Stimulated activated naive CD8-positive, alpha-beta T cell treated with anti-CD3 and anti-CD28 coated beads, Interleukin-15, amount 100 ng/mL, for 72 hours (primary cell): ENCODE results near the gene RXRA.

Experiments used
- ATAC-seq: fragments of 150-1000 bp; cut with Tn5 transposase; 2 replicates; pipeline ENCODE4 v1.10.0; 2021; ENCODE audit warnings: mild to moderate bottlenecking, moderate library complexity
- DNase-seq, 2 donors: peaks; one replicate each; pipeline ENCODE4 v3.0.0; 2021 to 2022
- H3K27ac Mint-ChIP-seq, 2 donors: one replicate each; pipeline ENCODE4 v1.8.0; 2022; ENCODE audit warnings: mild to moderate bottlenecking in 2 of 2, mixed read lengths in 2 of 2, moderate library complexity in 2 of 2
- H3K27me3 Mint-ChIP-seq: one replicate; pipeline ENCODE4 v1.8.0; 2022; ENCODE audit warnings: mixed read lengths
- H3K4me1 Mint-ChIP-seq: one replicate; pipeline ENCODE4 v1.8.0; 2022; ENCODE audit warnings: mild to moderate bottlenecking, mixed read lengths
- H3K4me3 Mint-ChIP-seq, 2 donors: one replicate each; pipeline ENCODE4 v1.8.0; 2022; ENCODE audit warnings: mild to moderate bottlenecking in 2 of 2, mixed read lengths in 2 of 2, moderate library complexity in 1 of 2
- H3K9me3 Mint-ChIP-seq, 2 donors: one replicate each; pipeline ENCODE4 v1.8.0; 2022; ENCODE audit warnings: mixed read lengths in 2 of 2

RXRA gene

GRCh38 chr9:134377976-134378375 lies 51.7 kb downstream of the RXRA start:
- H3K27ac Mint-ChIP-seq = no peak overlapping the region
- ATAC-seq (no peak), DNase-seq (no peak)
- peaks cover 34% of the 10 kb centered on the region for H3K4me1 Mint-ChIP-seq
- no peak overlapping the region for H3K4me3 Mint-ChIP-seq
- peaks cover 17% of the 10 kb centered on the region for H3K27me3 Mint-ChIP-seq
- H3K9me3 Mint-ChIP-seq = no peaks in the 10 kb centered on the region

GRCh38 chr9:134378901-134379338 lies 52.7 kb downstream of the RXRA start:
- H3K27me3 Mint-ChIP-seq = peaks cover 17% of the 10 kb centered on the region
- no peak overlapping the region for H3K27ac Mint-ChIP-seq
- ATAC-seq (no peak), DNase-seq (no peak)
- no peak overlapping the region for H3K4me3 Mint-ChIP-seq
- no peaks in the 10 kb centered on the region for H3K9me3 Mint-ChIP-seq
- peaks cover 41% of the 10 kb centered on the region for H3K4me1 Mint-ChIP-seq

- H3K4me3 Mint-ChIP-seq = no peak overlapping the region
- ATAC-seq (no peak), DNase-seq (no peak)
- H3K27me3 Mint-ChIP-seq = peaks cover 17% of the 10 kb centered on the region
- no peak overlapping the region for H3K27ac Mint-ChIP-seq
- peaks cover 42% of the 10 kb centered on the region for H3K4me1 Mint-ChIP-seq
- no peaks in the 10 kb centered on the region for H3K9me3 Mint-ChIP-seq
Measured at GRCh38 chr9:134379831-134380365, 53.6 kb downstream of the RXRA start.

GRCh38 chr9:134380542-134381271 lies 54.5 kb downstream of the RXRA start:
- Mint-ChIP-seq H3K9me3 (no peaks in the 10 kb centered on the region), H3K4me1 (peaks cover 36% of the 10 kb centered on the region), H3K27me3 (peaks cover 17% of the 10 kb centered on the region), H3K4me3 (no peak overlapping the region), H3K27ac (no peak overlapping the region)
- no peak for DNase-seq
- ATAC-seq = no peak

- Mint-ChIP-seq H3K9me3 (no peaks in the 10 kb centered on the region), H3K4me3 (no peak overlapping the region), H3K27ac (no peak overlapping the region), H3K27me3 (peaks cover 17% of the 10 kb centered on the region), H3K4me1 (peaks cover 36% of the 10 kb centered on the region)
- no peak for DNase-seq
- ATAC-seq = peak; percentile 5
Measured at GRCh38 chr9:134381272-134381661, 55.0 kb downstream of the RXRA start.

- Mint-ChIP-seq H3K4me1 (peaks cover 36% of the 10 kb centered on the region), H3K9me3 (no peaks in the 10 kb centered on the region), H3K27me3 (peaks cover 17% of the 10 kb centered on the region), H3K27ac (peak overlapping the region in 1 of 2 donors; percentile 29), H3K4me3 (peak overlapping the region in 1 of 2 donors; percentile 51)
- ATAC-seq = peak; percentile 66
- peak; percentile 49 to 56 for DNase-seq
Measured at GRCh38 chr9:134381671-134382516, 55.6 kb downstream of the RXRA start.

GRCh38 chr9:134382733-134383132 lies 56.5 kb downstream of the RXRA start:
- H3K4me1 Mint-ChIP-seq = peaks cover 36% of the 10 kb centered on the region
- DNase-seq (no peak), ATAC-seq (no peak)
- peak overlapping the region in 1 of 2 donors; percentile 29 for H3K4me3 Mint-ChIP-seq
- no peak overlapping the region for H3K27ac Mint-ChIP-seq
- no peaks in the 10 kb centered on the region for H3K9me3 Mint-ChIP-seq
- peaks cover 17% of the 10 kb centered on the region for H3K27me3 Mint-ChIP-seq

GRCh38 chr9:134383148-134383547 lies 56.9 kb downstream of the RXRA start:
- DNase-seq (no peak), ATAC-seq (no peak)
- no peak overlapping the region for H3K4me3 Mint-ChIP-seq
- peaks cover 40% of the 10 kb centered on the region for H3K4me1 Mint-ChIP-seq
- H3K9me3 Mint-ChIP-seq = no peaks in the 10 kb centered on the region
- H3K27ac Mint-ChIP-seq = no peak overlapping the region
- H3K27me3 Mint-ChIP-seq = peaks cover 19% of the 10 kb centered on the region

GRCh38 chr9:134384811-134385479 lies 58.7 kb downstream of the RXRA start:
- Mint-ChIP-seq H3K4me3 (no peak overlapping the region), H3K27me3 (peaks cover 37% of the 10 kb centered on the region), H3K27ac (no peak overlapping the region), H3K9me3 (no peaks in the 10 kb centered on the region), H3K4me1 (peaks cover 58% of the 10 kb centered on the region)
- ATAC-seq (no peak), DNase-seq (no peak)

- no peak for ATAC-seq
- Mint-ChIP-seq H3K4me1 (peaks cover 66% of the 10 kb centered on the region), H3K27ac (no peak overlapping the region), H3K27me3 (peaks cover 37% of the 10 kb centered on the region), H3K9me3 (no peaks in the 10 kb centered on the region), H3K4me3 (no peak overlapping the region)
- DNase-seq = no peak
Measured at GRCh38 chr9:134385915-134386314, 59.7 kb downstream of the RXRA start.

GRCh38 chr9:134386951-134387831 lies 60.9 kb downstream of the RXRA start:
- DNase-seq (no peak), ATAC-seq (no peak)
- no peaks in the 10 kb centered on the region for H3K9me3 Mint-ChIP-seq
- H3K4me1 Mint-ChIP-seq = peaks cover 66% of the 10 kb centered on the region
- H3K4me3 Mint-ChIP-seq = no peak overlapping the region
- H3K27ac Mint-ChIP-seq = no peak overlapping the region
- H3K27me3 Mint-ChIP-seq = peaks cover 25% of the 10 kb centered on the region

GRCh38 chr9:134388289-134388808 lies 62.1 kb downstream of the RXRA start:
- H3K9me3 Mint-ChIP-seq = no peaks in the 10 kb centered on the region
- DNase-seq = no peak
- peaks cover 22% of the 10 kb centered on the region for H3K27me3 Mint-ChIP-seq
- H3K4me1 Mint-ChIP-seq = peaks cover 67% of the 10 kb centered on the region
- H3K4me3 Mint-ChIP-seq = no peak overlapping the region
- ATAC-seq = no peak
- H3K27ac Mint-ChIP-seq = no peak overlapping the region

- no peak for ATAC-seq
- Mint-ChIP-seq H3K4me3 (no peak overlapping the region), H3K9me3 (peaks cover 3 to 4% of the 10 kb centered on the region in 2 donors), H3K27me3 (peaks cover 22% of the 10 kb centered on the region), H3K27ac (no peak overlapping the region), H3K4me1 (peaks cover 68% of the 10 kb centered on the region)
- DNase-seq = no peak
Measured at GRCh38 chr9:134388976-134389375, 62.7 kb downstream of the RXRA start.

- no peak for DNase-seq
- Mint-ChIP-seq H3K27ac (no peak overlapping the region), H3K4me3 (no peak overlapping the region), H3K27me3 (peaks cover 22% of the 10 kb centered on the region), H3K9me3 (peaks cover 6 to 8% of the 10 kb centered on the region in 2 donors), H3K4me1 (peaks cover 69% of the 10 kb centered on the region)
- no peak for ATAC-seq
Measured at GRCh38 chr9:134389642-134390041, 63.4 kb downstream of the RXRA start.
